Cortex of kidney (tissue), 1 donor: ENCODE data around the gene DCUN1D1.

ENCODE experiments used
- DNase-seq: peaks from one replicate; lab custom pipeline; 2025; lab: John Stamatoyannopoulos, UW

Gene DCUN1D1

DNA sequence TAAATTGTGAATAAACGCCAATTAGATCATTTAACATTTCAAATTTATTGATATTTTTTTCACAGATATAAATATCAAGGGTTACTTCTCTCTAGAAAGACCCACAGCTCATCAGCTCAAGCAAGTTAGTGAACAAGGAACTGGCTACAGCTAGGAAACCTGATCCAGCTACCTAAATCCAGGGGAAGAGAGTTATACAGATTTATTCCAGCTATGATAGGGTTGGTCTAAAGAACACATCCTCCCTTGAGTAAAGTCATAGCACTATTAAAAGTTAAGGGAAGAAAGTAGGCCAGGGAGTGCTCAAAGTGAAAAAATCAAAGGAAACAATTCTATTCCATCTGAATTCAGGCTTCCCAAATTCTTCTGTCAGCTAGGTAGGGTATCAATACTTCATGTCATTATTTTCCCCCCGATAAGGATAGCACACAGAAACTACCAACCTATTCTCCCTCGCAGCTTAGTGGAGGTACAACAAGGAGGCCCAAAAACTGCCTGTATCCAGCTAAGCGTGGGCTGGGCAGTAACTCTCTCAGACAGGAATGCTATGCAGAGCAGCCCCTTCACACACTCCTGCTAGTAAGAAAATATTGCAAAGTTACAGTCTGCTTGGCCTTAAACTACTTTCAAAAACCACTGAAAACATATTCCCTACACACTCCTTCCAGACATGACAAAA is 44.0 kb downstream of the DCUN1D1 start:
- DNase-seq = no peak

DNA sequence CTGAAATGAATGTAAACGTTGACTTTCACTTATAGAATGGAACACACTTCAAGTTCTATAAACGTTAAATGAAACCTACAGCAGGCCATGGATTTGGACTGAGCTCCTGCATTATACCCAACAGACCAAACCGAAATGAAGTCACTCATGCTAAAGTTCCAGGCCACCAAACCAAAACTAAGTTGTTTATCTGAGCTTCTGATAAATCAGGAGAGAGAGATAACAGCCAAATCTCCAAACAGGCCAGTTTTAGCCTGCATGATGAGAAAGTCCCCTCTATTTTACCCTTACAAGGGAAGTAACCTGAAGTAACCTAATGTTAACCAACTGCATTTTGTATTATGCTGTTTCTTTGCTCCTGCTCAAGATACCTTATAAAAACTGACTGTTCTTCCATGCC is 44.5 kb downstream of the DCUN1D1 start:
- DNase-seq = no peak

DNA sequence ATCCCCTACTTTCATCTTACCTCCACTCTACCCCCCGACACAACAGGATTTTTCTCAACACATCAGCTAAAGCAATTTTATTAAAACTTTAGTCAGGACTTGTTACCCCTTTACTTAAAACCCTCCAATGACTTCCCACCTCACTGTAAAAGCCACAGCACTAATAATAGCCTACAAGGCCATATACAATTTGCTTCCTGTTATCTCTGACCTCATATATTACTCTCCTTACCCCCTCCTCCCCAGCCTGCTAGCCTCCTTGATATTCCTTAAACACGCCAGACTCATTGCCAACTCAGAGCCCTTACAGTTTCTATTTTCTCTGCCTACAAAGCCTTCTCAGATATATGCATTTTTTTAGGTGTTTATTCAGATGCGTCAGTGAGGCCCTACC is 54.4 kb downstream of the DCUN1D1 start:
- DNase-seq = no peak

DNA sequence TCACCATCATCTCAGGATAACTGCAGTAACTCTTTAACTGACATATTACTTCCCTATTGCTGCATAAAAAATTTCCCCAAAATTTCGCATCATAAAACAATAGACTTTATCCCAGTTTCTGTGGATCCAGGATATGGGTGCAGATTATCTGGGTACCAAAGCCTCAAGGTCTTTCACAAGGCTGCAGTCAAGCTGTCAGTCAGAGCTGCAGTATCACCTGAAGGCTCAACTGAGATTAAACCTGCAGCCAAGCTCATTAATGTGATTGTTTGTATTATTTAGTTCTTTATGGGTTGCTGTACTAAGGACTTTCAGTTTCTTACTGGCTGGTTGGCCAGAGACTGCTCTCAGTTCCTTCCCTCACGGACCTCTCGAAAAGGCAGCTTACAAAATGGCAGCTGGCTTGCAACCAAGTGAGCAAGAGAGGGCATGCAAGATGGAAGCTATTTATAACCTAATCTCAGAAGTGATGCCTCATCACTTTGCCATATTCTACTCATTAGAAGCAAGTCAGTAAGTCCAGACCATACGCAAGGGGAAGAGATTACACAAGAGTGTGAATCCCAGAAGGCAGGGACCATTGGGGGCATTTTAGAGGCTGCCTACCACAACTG is 54.9 kb downstream of the DCUN1D1 start:
- DNase-seq = no peak

DNA sequence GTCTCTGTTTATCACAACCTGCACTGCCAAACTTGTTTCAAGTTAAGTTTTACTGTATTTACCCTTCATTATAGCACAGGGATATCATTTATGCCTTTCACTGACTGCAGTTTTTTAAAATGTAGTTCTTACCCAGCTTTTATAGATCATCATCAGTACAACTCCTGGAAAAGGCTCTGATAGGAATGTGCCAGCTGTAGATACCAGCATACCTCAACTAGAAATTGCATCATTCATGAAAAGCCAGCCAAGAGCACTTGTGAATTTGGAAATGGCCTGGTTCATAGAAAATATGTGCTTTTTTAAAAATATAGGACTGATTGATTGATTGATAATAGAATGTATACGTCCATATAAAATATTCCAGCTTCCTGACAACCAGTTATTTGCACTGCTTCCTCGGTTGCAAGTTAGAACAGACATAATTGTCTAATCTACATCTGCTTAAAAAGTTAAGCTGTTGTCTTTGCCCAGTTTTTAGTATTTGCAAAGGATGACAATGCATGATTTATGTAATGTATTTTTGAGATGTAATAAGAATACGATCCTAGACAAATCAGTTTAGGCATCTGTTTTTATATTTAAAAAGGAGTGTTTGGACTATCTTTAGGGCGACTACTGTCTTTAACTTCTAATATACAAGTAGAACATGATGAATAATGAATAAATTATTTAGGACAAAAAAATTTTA is 58.5 kb downstream of the DCUN1D1 start:
- DNase-seq = no peak

DNA sequence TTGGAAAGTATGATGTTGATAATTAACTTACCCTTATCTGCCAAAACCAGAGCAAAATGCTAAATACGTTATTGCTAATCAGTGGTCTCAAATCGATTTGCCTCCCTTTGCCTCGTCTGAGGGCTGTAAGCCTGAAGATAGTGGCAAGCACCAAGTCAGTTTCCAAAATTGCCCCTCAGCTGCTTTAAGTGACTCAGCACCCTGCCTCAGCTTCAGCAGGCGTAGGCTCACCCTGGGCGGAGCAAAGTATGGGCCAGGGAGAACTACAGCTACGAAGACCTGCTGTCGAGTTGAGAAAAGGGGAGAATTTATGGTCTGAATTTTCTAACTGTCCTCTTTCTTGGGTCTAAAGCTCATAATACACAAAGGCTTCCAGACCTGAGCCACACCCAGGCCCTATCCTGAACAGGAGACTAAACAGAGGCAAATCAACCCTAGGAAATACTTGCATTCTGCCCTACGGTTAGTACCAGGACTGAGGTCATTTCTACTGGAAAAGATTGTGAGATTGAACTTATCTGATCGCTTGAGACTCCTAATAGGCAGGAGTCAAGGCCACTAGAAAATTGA is 59.7 kb downstream of the DCUN1D1 start:
- no peak for DNase-seq

DNA sequence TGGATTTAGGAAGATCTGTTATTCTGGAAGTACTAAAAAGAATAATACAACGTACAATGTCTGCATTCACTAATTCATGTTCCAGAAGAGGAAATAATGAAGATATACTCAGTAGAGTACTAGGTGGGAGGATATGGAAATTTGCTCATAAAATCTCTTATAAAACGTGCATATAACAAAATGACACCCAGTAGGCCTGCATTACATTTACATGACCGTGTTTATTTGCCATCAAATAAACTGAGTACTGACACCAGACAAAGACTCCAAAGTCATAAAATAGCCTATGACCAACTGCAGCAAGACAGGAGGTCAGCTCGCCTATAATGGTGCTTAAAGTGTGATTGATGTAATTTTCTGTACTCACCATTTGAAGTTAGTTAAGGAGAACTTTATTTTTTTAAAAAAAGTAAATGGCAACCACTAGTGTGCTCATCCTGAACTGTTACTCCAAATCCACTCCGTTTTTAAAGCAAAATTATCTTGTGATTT is 60.4 kb downstream of the DCUN1D1 start:
- DNase-seq = no peak

DNA sequence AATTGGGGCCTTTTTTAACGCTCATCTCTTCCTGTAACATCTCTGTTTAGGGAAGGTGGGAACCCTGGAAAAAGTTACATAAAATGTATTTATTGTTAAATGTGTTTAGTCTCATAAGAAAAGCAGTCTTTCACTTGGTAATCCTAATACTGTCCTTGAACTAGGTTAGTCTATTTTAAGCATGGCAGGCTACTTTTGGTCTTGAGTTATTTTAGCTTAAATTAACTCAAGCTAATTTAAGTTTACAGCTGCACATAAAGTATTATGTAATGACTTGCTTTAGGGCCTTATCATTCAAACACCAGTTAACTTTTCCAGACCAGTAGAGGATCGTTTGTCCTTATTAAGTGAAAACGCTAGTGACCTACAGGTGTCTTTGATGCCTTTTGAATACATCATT is 63.2 kb downstream of the DCUN1D1 start:
- DNase-seq = no peak

DNA sequence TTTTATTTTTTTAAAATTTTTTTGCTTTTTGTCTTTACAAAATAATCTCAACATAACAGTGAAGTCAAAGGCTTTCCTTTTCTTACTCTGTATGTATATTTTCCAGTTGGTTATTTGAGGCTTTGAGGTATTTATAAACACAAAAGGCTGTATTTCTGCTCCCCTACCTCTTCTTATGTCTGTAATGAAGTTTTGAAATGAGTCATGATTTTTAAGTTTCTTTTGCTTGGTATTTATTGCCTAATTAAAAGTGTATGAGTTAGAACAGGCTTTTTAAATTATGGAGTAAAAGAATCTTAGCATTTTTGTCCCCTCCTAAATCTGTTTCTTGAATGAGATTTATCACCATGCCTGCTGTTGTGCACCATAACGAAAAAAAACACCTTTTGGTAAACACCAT is 66.0 kb downstream of the DCUN1D1 start:
- no peak for DNase-seq

DNA sequence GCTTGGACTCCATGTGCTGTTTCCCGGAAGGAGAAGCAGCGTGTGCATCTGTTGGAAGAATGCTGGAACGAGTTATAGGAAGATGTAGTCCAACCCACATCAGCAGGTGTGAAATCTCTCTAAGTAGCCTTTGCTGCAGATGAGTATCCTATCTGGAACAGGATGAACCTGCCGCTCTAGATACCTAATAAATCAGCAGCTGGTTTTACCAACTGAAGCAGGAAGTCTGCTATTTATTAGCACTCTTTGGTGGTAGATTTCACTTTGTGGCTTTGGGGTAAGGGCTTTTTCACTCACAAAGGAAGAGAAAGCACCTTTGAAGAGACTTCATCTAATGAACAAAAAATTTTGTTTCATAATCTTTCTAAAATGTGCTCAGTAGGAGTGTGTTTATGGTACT is 66.4 kb downstream of the DCUN1D1 start:
- DNase-seq = no peak

DNA sequence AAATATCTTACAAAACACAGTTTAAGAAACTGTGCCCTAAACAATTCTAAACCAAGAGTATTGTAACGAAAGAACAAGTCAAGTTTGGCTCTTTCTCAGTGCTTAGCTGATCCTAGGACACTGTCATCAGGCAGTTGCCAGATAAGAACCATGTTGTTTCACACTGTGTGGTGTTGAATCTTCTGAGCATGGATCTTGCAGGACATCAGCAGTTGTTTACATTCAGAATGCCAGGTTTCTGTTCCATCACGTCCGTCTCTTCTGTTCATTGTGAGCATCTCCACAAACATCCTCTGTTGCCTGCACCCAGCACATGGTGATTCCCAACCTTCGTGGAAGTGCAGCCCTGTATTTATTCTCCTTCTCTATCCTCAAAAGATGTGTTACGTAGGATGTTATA is 67.9 kb downstream of the DCUN1D1 start:
- no peak for DNase-seq

DNA sequence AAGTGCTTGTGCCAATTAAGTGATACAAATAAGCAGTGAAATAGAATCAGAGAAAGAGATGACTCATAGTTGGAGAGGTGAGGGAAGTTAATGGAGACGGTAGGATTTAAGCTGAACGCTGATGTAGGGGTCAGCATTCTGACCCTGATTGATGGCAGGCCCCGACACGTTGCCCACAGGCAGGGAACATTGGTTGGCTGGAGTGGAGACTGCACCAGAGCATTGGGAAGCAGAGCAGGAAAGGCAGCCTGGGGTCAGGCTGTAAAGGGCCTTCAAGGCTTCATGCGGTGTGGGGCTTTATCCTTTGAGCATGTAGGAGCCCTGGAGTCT is 68.6 kb downstream of the DCUN1D1 start:
- DNase-seq = no peak

DNA sequence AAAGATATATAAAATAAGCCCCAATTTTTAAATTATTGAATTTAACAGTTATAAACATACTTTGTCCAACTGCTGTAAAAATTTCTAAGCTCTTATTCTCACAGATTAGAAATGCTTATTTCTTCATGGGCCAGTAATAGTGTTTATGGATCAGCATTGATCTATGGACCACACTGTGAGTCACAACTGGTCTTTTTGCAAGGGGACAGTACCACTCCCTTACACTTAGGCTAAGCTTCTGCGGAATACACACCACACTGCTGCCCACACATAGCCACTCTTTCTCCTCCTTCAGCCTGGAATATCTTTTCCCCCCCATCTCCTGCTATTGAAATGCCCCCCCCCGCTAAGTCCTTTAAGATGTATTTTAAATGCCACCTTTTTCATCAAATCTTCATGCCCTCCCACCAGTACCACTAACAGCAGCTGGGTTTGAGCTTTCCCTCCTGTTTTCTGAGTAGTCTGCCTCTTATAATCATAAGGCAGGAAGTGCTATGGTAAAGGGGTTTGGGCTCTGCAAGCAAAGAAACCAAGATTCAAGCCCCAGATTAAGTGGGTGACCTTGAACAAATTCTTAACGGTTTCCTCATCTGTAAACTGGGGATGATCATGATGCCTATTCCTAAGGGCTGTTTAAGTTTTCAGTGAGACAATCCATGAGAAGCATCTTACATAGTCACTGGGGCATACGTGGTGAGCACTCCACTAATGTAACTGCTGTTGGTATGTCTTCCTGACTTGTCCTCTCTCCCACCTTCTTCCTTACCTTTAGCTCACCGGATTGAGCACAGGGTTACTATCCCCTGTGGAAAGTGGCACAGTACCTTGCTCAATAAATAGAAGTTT is 69.2 kb downstream of the DCUN1D1 start:
- no peak for DNase-seq

DNA sequence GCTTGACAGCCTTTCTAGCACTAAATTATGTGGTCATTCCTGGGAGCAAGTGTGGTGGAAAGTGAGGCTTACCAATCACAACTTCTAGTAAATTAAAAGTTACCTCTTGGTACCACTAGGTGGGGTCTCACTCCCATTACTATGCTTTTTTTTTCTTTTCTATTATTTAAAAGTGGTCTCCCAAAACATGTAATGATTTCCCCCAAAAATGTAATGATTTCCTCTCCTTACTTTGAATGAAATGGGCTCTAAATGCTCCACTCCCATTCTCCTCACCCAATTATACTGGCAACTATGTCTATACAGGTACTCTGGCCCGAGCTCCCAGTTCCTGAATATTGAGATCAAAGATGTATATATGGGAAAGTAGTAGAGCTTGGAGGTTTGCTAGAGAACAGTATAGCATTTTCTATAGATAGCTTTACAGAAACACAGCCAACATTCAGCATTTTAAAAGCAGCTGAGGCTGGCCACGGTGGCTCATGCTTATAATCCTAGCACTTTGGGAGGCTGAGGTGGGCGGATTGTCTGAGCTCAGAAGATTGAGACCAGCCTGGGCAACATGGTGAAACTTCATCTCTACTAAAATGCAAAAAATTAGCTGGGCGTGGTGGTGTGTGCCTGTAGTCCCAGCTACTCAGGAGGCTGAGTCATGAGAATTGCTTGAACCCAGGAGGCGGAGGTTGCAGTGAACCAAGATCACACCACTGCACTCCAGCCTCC is 70.9 kb downstream of the DCUN1D1 start:
- no peak for DNase-seq

DNA sequence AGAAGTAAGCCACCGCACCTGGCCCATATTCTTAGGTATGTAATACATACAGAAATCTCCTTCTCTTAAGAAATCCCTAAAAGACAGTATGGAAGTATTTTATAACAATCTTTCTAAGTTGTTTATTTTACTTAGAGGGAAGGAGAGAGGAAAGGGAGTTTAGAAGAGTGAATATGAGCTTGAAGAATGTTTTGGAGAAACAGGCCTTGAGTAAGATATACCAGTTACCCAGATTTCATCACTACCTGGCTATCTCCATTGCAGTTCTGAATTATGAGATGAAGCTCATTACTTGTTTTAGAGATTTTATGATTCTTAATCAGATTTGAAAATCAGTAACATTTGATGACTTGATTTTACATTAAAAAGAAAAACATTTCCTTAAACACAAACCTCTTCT is 71.9 kb downstream of the DCUN1D1 start:
- no peak for DNase-seq

DNA sequence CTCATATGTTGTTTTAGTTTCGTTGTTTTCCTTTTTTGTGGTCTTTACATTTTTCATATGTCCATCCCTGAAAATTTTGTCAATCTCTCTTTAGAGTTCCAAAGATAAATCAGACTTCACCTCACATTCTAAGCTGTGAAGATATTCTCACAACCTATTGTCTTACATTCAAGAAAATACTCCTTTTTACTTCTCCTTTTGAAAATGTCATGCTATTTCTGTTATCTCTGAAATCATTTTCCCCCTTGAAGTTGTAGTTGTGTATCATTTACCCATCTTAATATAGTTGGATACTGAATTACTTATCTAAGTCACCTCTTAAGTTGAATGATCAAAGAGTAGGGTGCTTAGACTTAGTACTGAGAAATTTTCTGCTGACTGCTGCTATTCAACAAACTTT is 74.3 kb downstream of the DCUN1D1 start:
- no peak for DNase-seq

DNA sequence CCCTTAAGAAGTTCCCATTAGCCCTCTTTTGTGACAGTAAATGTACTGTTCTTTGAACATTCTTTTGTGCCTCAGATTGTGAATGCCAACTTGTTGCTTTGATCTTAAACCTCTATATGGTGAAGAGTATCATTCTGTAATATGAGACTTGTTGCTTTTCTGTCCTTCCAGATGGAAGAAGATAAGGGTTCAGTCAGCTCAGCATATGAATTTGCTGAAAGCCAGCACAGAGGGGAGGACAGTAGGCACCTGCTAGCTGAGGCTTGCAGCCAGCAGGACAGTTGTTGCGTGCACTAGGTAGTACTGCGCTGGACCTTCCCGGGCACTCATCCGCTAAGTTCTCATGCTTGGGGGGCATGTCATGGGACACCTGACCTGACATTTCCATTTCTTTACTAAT is 74.7 kb downstream of the DCUN1D1 start:
- DNase-seq = no peak

DNA sequence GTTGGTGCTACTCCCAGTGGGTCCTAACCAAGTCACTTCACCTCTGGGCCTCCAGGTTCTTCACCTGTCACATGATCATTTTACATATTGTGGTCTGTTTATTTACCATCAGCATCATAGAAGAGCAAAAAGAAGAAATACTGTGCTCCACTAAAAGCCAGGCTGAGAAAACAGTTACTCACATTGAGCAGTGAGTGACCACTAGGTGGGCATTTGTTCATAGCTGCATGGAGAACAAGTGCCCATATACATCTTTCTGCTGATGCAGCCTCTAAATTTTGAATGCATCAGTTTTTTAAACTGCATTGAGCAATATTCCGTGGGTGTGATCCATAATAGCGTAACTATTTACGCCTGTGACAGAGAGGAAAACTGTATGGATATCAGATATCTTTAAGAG is 76.2 kb downstream of the DCUN1D1 start:
- no peak for DNase-seq

DNA sequence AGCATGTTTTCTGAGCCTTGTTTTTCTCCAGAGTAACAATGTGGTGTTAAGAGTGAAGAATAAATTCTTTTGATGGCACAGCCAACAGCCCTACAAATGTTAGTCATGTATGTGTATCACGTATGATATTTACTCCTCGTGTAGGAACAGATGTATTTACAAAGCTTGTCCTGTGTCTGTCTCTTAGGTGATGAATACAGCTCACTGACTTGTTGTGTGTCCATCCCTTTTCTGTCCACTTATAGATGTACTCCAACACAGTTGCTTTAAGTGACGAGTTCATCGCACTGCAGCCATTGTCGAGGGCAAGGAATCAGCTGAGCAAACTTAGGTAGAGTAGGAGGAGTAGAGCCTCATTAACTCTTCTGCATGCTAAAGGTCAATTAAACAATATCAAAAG is 78.1 kb downstream of the DCUN1D1 start:
- no peak for DNase-seq

DNA sequence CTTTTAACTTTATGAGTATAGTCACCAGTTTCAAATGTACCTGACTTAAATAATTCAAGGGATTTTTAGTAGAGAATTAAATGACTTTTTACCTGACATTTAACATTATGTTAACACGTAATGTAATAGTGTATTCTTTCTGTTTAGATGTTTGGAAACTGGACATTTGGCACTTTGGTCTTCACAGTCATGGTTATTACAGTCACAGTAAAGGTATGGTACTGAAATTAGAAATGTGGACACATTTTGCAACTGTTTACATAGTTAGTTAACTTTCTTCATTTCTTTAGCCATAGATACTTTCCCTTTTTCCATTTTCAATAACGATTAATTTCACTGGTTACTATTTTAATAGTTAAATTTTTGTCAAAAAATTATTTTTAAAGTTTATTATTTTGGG is 83.8 kb downstream of the DCUN1D1 start:
- no peak for DNase-seq

DNA sequence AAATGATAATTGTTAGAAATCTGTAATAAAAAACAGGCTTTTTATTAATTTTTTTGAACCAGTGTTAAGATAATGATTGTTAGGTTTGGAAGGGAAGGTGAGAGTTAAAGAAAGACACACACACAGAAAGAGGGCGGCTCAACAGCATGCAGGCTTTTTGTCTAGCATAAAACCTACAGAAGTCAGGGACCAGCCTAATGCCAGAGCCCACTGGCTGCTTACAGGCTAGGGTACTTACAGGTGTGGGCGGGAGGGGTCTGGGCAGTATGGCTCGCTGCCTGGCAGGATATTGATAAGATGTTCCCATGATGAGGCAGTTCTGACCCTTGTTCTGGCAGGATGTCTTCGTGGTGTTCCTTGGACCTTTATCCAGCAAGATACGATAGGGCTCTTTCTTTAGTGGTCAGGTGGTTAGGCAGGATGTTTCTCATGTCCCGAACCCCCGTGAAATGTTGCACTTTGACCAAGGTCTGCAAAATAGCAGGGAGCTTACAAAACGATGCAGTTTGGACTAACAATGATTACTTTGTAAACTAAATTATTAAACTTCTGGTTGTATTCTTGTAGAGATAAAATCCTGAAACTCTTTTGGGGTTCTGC is 84.7 kb downstream of the DCUN1D1 start:
- no peak for DNase-seq
